COR-L47 (cell line): Measurements from ENCODE around the gene YBX1.
"Not testable (repeated sequence)": the region's sequence is repeated elsewhere in the genome, so short reads cannot be mapped to it uniquely, and the experiment has no call there.

Experiments used
- DNase-seq: peaks from one replicate; lab custom pipeline; 2025; lab: John Stamatoyannopoulos, UW

Gene YBX1

DNA sequence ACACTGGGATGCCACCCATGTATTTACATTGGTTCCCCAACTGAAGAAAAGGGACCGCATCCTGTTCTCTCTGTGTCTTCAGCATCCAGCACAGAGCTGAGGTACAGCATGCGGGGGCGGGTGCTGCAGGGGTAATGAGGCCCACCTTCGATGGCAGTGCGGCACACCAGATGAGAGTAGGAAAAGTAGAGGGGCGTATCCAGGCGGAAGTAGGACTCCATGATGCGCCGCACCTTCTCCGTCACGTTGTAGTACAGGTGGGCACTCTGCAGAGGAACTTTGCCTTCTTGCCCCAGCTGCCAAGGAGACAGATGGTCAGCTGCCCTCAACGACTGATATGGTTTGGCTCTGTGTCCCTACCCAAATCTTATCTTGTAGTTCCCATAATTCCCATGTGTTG is 67.8 kb downstream of the YBX1 start:
- DNase-seq: no peak

DNA sequence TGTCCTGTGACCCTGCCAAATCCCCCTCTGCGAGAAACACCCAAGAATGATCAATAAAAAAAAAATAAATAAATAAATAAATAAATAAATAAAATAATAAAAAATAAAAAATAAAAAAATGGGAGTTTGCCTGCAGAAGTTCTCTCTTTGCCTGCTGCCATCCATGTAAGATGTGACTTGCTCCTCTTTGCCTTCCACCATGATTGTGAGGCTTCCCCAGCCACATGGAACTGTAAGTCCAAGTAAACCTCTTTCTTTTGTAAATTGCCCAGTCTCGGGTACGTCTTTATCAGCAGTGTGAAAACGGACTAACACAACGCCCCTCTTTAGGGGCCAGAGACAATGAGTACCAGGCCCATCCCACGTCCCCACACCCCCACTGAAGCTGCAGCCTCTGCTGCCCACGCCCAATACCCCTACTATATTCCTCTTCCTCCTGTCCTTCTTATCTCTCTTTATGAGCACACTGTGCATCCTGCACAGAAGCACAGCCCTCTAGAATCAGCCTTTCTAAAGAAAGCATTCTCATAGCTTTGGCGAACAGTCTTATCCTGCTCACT is 69.4 kb downstream of the YBX1 start:
- not testable (repeated sequence) for DNase-seq

DNA sequence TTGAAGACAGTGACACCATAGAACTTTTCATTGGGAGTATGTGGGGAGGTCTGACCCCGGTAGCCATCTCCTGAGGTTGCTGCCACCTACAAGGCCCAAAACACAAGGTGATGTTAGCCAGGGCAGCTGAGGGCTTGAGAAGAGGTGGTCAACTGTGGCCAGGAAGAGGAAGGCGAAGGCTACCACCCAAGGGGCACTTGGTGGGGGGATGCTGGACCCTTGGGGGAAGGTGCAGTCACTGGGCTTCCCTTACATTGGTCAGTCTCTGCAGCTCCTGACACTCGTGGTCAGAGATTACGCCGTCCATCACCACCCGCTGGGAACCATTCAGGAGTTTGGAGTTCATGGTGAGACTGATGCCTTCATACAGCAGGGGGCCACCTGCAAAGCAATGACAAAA is 70.1 kb downstream of the YBX1 start:
- DNase-seq: no peak

DNA sequence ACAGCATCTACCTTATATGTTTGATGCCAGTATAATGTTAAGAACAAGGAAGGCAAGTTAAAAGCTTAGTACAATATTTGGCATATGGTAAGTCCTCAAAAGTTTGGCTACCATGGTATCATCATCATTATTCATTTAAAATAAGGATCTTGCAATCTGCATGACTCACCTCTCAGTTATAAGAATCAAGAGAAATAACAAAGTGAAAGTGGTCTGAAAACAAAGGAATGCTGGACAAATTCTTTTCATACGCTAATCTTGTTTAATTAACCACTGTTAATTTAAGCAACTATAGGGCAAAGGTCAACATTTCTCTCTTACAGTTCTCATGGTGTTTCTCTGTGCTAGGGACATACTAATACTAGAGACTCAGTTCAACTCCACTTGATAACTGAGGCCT is 70.9 kb downstream of the YBX1 start:
- DNase-seq: no peak
